Renal cortical epithelial cell (primary cell): ENCODE results near the gene RPS15. TPM values are rescaled to one million over a fixed set of nuclear protein-coding genes. Genes with fewer than 3 reads are reported as not detected.

Experiments used
- DNase-seq: peaks from one replicate; pipeline ENCODE4 v3.0.0-alpha.2; 2011; ENCODE audit warnings: low read depth
- total RNA-seq: library from RNA; depleted of rRNA; stranded (reverse); fragments of >200 nt; gene quantifications from 2 replicates; pipeline ENCODE4 v1.2.3, GENCODE V29; 2014

The RPS15 gene
- total RNA-seq, 1 donor from 2014 or later: 442 TPM

DNA sequence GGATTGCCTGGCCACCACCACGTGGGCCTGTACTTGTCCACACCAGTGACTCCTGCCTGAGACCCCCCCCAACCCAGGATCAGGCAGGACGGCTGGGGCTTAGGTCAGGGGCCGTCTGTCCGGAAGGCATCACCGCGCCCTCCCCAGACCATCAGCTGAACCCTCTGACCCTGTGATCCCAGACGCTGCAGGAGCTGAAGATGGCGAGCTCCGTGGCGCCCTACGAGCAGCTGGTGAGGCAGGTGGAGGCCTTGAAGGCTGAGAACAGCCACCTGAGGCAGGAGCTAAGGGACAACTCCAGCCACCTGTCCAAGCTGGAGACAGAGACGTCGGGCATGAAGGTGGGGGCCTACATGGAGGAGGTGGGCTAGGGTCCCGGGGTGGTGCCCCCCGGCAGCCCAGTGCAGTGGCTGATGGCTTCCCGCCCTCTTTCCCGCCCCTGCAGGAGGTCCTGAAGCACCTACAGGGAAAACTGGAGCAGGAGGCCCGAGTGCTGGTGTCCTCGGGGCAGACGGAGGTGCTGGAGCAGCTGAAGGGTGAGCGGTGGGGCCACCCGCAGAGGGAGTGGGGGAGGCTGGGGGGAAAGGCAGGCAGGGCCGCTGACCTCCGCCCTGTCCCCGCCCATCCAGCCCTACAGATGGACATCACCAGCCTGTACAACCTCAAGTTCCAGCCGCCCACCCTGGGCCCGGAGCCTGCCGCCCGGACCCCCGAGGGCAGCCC lies 14.8 kb downstream of the RPS15 start:
- no peak for DNase-seq

DNA sequence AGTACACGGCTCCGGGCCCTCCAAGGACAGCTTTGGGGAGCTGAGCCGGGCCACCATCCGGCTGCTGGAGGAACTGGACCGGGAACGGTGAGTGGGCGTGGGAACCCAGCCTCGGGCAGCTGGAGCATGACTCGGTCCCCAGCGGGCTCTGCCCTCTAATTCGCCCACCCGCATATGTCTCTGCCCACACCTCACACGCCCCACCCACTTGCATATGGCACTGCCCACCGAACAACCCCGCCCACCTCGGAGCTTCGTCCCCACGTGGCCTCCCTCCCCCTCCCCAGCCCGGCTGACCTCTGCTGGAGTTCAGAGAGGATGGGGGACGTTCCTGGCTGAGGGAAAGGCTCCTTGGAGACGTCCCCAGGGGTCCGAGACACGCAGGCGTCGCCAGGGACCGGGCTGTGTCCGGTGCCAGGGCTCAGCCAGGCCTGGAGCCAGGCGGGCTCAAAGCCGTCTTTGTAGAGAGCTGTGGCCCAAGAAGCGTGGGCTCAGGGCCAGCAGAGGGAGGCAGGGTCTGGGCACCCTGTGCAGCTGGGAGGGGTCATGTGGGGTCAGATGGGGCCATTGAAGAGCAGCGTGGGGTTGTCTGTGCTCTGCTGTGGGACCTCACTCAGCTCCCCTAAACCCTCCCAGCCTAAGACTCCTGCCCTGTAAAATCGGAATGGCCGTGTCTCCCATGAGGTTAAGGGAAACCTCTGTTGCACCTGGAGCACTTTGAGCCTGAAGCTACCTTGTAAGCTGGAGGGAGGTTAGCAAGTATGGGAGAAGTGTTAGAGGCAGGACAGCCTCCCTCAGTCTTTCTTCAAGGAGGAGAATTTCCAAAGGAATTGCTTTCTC lies 15.5 kb downstream of the RPS15 start:
- DNase-seq: peak; percentile 33

DNA sequence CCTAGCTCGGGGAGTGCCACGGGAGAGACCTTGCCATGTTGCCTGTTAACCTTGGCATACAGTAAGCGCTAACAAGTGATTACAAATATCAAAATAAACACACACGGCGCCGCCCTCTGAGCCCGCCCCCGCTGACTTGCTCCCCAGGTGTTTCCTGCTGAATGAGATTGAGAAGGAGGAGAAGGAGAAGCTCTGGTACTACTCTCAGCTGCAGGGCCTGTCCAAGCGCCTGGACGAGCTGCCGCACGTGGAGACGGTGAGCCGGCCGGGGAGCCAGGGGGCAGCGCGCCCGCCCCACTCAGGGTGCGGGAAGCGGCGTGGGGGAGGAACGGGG lies 16.8 kb downstream of the RPS15 start:
- no peak for DNase-seq

DNA sequence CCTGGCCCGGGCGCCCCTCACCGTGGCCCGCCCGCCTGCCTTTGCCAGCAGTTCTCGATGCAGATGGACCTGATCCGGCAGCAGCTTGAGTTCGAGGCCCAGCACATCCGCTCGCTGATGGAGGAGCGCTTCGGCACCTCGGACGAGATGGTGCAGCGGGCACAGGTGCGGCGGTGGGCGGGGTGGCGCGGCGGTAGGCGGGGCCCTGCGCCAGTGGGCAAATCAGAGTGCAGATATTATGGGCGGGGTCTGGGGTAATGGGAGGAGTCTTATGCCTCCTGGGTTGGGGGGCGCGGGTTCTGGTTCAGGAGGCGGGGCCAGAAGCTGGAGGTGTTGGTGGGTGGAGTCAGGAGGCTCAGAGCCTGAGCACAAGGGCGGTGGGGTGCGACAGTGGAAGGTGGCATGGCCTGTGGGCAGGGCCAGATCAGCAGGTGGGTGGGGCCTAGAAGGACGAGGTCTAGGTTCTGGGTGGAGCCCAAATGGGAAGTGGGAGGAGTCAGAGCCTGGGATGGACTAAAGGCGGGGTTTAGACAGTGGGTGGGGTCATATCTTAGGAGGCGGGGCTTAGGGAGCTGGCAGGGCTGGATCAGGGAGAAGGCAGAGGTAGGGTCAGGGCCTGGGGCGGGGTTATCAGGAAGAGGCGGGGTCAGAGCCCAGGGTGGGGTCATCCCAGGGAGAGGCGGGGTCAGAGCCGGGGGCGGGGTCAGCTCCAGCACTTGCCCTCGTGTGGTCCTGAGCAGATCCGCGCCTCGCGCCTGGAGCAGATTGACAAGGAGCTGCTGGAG lies 17.3 kb downstream of the RPS15 start:
- peak; percentile 18 for DNase-seq

DNA sequence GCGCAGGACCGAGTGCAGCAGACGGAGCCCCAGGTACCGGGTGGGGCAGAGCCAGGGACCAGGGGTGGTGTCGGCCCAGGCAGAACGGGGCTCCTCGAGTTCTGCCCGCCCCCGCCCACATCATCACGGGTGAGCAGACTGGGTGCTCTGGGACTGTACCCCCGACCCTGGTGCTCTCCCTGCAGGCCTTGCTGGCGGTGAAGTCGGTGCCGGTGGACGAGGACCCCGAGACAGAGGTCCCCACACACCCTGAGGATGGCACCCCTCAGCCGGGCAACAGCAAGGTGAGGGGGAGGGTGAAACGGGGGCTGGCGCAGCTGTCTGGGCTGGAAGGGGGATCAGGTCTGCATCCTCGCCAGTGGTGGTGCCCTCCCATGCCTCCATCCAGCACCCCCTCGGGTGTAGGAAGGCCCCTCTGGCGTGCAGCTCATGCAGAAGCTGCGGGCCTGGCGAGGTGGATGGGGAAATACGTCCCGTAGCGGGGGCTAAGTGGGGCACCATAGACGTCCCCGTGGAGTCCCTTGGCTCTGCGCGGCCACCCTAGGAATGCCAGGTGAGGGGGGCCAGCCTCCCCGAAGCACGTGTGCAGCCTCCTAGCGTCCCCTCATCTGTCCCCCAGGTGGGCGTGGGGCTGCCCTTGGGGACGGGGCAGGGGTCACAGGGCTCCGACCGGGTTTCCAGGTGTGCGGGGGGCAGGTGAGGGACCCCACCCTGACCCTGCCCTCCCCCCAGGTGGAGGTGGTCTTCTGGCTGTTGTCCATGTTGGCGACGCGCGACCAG lies 18.1 kb downstream of the RPS15 start:
- no peak for DNase-seq

DNA sequence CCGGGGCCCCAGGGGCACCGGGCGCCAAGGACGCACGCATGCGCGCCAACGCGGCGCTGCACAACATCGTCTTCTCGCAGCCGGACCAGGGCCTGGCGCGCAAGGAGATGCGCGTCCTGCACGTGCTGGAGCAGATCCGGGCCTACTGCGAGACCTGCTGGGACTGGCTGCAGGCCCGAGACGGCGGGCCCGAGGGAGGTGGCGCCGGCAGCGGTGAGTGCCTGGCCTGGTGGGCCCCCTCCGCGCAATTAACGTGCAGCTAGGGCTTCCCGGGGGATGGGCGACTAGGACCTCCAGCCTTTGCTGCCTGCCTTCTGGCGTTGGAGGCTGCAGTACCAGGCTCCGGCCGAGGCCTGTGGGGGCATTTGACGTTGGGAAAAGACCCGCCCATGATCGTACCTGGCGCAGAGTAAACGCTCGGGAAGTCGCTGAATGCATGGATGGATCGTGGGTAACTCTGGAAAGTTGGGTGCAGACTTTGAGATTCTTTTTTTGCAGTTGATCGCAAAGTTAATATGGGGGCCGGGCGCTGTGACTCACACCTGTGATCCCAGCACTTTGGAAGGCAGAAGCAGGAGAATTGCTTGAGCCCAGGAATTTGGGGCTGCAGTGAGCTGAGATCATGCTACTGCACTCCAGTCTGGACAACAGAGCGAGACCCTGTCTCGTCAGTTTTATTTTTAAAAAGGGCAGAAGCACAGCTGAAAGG lies 19.0 kb downstream of the RPS15 start:
- DNase-seq: no peak

DNA sequence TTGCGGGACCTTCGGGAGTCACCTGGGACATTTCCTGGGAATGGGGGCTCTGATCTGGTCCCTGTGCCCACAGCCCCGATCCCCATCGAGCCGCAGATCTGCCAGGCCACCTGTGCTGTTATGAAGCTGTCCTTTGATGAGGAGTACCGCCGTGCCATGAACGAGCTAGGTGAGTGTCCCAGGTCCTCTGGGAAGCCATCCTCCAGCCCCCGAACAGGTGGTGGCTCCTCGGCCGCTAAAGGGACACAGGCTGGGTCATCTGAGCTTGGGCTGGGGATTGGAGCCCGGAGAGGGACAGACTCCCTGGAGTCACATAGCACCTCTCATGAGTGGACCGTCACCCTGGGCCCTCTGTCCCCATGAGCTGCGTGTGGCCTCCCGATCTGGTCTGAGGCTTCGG lies 19.7 kb downstream of the RPS15 start:
- no peak for DNase-seq

DNA sequence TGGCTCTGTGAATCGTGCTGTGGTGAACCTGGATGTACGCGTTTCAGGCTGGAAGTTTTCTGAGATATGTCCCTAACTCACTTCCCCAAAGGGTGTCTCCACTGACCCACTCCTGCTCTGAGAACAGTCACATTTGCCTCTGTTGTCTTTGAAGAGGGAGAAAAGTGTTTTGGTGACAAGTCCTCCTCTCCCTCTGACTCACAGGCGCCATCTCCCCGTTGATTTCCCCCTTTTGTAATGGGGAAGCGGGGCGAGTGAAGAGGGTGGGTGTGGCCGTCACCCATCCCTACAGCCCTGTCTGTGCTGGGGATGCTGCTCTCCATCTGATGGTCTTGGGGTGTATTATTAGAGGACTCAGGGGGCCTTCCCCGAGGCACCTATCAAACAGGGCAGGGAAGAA lies 21.3 kb downstream of the RPS15 start:
- DNase-seq: no peak

DNA sequence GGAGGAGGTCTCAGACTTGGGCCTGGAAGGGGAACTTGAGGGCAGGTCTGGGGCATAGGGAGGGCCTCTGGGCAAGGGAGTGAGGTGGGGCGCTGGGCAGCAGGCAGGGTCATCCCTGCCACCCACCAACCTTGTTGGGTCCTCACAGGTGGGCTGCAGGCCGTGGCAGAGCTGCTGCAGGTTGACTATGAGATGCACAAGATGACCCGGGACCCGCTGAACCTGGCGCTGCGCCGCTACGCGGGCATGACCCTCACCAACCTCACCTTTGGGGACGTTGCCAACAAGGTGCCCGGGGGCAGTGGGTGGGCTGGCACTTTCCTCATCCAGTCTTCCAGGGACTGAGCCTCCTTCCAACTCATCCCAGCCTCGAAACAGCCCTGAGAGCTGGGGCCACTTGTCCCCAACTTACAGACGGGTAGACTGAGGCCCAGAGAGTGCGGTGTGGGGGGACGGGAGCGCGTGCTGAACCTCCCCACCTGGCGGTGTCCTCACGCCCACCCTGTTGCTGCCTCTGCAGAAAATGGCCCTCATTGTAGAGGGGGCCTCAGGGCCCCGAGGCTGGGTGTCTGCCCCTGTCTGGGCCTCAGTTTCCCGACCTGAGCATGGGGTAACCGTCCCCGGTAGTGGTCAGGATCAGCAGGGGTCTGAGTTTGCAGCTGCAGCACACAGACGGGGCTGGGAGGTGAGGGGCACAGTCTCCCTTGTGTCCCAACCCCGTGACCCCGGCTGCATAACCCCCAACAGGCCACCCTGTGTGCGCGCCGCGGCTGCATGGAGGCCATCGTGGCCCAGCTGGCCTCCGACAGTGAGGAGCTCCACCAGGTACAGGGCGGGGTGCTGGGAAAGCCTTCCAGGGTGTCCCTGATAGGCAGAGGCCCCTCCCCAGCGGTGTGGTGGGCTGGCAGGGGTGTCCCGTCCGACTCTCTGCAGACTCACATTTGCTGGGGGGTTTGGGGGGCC lies 22.1 kb downstream of the RPS15 start:
- DNase-seq: no peak

DNA sequence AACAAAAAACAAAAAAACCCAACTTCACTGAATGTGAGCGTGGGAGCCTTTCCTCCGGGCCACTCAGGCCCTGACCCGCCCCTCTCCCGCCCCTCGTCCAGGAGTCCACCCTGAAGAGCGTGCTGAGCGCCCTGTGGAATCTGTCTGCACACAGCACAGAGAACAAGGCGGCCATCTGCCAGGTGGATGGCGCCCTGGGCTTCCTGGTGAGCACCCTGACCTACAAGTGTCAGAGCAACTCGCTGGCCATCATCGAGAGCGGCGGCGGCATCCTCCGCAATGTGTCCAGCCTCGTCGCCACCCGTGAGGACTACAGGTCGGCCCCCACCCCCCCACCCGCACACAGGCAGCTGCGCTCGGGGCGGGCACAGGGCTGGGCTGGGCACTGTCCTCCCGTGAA lies 23.7 kb downstream of the RPS15 start:
- no peak for DNase-seq

DNA sequence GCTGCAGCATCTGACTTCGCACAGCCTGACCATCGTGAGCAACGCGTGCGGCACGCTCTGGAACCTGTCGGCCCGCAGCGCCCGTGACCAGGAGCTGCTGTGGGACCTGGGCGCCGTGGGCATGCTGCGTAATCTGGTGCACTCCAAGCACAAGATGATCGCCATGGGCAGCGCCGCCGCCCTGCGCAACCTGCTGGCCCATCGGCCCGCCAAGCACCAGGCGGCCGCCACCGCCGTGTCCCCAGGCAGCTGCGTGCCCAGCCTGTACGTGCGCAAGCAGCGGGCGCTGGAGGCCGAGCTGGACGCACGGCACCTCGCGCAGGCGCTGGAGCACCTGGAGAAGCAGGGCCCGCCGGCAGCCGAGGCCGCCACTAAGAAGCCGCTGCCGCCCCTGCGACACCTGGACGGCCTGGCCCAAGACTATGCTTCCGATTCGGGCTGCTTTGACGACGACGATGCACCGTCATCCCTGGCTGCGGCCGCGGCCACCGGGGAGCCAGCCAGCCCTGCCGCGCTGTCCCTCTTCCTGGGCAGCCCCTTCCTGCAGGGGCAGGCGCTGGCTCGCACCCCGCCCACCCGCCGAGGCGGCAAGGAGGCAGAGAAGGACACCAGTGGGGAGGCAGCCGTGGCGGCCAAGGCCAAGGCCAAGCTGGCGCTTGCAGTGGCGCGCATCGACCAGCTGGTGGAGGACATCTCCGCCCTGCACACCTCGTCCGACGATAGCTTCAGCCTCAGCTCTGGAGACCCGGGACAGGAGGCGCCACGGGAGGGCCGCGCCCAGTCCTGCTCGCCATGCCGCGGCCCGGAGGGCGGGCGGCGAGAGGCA lies 27.2 kb downstream of the RPS15 start:
- DNase-seq: peak; percentile 19

DNA sequence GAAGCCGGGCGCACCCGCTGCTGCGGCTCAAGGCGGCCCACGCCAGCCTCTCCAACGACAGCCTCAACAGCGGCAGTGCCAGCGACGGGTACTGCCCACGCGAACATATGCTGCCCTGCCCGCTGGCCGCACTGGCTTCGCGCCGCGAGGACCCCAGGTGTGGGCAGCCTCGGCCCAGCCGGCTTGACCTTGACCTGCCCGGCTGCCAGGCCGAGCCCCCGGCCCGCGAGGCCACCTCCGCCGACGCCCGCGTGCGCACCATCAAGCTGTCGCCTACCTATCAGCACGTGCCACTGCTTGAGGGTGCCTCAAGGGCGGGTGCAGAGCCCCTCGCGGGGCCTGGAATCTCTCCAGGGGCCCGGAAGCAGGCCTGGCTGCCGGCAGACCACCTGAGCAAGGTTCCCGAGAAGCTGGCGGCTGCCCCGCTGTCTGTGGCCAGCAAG lies 27.8 kb downstream of the RPS15 start:
- no peak for DNase-seq

DNA sequence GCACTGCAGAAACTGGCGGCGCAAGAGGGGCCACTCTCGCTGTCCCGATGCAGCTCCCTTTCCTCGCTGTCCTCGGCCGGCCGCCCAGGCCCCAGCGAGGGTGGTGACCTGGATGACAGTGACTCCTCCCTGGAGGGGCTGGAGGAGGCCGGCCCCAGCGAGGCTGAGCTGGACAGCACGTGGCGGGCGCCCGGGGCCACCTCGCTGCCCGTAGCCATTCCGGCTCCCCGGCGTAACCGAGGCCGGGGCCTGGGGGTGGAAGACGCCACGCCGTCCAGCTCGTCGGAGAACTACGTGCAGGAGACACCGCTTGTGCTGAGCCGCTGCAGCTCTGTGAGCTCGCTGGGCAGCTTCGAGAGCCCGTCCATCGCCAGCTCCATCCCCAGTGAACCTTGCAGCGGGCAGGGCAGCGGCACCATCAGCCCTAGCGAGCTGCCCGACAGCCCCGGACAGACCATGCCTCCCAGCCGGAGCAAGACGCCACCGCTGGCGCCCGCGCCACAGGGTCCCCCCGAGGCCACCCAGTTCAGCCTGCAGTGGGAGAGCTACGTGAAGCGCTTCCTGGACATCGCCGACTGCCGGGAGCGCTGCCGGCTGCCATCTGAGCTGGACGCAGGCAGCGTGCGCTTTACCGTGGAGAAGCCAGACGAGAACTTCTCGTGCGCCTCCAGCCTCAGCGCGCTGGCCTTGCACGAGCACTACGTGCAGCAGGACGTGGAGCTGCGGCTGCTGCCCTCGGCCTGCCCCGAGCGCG lies 28.4 kb downstream of the RPS15 start:
- no peak for DNase-seq

DNA sequence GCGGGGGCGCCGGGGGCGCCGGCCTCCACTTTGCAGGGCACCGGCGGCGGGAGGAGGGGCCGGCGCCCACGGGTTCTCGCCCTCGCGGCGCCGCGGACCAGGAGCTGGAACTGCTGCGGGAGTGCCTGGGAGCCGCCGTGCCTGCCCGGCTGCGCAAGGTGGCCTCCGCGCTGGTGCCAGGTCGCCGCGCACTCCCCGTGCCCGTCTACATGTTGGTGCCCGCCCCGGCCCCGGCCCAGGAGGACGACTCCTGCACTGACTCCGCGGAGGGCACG lies 29.0 kb downstream of the RPS15 start:
- no peak for DNase-seq

DNA sequence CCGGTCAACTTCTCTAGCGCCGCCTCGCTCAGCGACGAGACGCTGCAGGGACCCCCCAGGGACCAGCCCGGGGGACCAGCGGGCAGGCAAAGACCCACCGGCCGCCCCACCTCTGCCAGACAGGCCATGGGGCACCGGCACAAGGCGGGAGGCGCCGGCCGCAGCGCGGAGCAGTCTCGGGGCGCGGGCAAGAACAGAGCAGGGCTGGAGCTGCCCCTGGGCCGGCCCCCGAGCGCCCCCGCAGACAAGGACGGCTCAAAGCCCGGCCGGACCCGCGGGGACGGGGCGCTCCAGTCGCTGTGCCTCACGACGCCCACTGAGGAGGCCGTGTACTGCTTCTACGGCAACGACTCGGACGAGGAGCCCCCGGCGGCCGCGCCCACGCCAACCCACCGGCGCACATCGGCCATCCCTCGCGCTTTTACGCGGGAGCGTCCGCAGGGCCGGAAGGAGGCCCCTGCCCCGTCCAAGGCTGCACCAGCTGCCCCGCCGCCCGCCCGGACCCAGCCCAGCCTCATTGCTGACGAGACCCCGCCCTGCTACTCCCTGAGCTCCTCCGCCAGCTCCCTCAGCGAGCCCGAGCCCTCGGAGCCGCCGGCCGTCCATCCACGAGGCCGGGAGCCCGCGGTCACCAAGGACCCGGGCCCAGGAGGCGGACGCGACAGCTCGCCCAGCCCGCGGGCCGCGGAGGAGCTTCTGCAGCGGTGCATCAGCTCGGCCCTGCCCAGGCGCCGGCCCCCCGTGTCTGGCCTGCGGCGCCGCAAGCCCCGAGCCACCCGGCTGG lies 29.5 kb downstream of the RPS15 start:
- DNase-seq: no peak

DNA sequence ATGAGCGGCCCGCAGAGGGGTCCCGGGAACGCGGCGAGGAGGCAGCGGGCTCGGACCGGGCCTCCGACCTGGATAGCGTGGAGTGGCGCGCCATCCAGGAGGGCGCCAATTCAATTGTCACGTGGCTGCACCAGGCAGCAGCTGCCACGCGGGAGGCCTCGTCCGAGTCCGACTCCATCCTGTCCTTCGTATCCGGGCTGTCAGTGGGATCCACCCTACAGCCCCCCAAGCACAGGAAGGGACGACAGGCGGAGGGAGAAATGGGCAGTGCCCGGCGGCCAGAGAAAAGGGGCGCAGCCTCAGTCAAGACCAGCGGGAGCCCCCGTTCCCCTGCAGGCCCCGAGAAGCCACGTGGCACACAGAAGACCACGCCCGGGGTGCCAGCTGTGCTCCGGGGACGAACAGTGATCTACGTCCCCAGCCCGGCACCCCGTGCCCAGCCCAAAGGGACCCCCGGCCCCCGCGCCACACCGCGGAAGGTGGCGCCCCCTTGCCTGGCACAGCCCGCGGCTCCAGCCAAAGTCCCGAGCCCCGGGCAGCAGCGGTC lies 30.2 kb downstream of the RPS15 start:
- no peak for DNase-seq

DNA sequence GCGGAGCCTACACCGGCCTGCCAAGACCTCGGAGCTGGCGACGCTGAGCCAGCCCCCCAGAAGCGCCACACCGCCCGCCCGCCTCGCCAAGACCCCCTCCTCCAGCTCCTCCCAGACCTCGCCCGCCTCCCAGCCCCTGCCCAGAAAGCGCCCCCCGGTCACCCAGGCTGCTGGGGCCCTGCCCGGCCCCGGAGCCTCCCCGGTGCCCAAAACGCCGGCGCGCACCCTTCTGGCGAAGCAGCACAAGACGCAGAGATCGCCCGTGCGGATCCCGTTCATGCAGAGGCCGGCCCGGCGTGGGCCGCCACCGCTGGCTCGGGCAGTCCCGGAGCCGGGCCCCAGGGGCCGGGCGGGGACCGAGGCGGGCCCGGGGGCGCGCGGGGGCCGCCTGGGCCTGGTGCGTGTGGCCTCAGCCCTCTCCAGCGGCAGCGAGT lies 30.6 kb downstream of the RPS15 start:
- no peak for DNase-seq
